ENCODE data around the gene ISLR2.

The ISLR2 gene

DNA sequence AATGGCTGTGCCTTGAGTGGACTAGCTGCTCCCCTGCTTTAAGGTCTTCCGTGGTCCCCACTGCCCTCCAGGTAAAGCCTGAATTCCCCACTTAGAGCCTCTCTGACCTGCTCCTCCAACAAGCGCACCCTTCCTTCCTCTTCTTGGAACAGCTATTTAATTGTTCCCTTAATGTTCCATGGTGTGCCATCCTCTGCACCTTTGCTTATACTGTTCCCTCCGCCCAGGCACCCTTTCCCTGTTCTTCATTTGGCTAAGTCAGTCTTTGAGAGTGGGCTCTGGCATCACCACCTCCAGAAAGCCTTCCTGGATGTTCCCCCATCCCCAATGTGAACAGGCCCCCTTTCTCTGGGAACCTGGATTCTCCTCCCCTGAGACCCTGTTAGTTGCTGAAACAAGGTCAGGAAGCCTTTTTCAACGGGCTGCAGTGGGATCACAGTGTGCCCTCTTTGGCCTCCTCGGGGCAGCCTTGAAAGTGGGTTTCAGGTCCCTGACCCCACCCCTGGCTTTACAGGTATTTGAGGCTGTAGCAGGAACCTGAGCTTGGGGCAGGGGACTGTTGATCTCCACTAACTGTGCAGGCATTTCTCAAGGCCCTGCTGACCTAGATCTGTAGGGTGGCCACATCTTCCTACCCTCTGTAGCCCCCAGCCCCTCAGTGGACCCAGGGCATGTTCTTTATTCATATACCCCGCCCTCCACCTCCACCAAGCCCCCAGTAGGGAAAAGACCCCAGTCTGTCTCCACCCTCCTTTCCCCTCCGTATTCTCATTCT is 48.1 kb downstream of the ISLR2 start:
- no peak for DNase-seq

DNA sequence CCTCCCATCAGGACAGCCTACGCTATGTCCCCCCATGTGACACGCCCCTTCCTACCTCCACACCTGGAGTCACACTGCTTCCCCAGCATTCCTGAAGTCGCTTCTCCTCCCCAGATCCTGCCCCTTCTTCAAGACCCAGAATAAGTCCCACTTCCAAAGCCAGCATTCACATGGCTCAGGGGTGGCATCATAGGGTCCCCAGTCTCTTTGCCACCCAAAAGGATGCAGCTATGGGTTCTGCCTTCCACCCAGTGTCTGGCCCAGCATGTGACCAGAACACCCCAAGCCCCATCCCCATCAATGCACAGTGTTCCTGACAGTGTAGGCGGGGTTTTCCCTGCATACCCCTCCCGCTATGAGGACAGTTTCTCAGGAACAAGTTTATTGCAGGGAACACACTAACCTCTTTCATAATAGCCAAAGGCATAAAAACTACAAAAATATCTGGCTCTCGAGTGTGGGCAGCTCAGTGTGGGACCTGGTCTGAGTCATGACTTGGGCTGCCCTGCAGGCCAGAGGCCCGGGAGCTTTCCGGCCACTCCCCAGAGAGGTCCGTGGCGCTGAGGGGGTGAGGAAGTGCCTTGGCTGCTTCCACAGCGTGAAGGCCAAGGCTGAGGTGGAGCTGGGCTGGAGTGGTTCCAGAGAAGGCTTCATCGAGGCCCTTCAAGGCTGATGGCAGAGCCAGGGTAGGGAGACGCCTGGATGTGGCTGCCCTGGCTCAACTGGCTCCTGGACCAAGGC is 48.9 kb downstream of the ISLR2 start:
- no peak for DNase-seq

DNA sequence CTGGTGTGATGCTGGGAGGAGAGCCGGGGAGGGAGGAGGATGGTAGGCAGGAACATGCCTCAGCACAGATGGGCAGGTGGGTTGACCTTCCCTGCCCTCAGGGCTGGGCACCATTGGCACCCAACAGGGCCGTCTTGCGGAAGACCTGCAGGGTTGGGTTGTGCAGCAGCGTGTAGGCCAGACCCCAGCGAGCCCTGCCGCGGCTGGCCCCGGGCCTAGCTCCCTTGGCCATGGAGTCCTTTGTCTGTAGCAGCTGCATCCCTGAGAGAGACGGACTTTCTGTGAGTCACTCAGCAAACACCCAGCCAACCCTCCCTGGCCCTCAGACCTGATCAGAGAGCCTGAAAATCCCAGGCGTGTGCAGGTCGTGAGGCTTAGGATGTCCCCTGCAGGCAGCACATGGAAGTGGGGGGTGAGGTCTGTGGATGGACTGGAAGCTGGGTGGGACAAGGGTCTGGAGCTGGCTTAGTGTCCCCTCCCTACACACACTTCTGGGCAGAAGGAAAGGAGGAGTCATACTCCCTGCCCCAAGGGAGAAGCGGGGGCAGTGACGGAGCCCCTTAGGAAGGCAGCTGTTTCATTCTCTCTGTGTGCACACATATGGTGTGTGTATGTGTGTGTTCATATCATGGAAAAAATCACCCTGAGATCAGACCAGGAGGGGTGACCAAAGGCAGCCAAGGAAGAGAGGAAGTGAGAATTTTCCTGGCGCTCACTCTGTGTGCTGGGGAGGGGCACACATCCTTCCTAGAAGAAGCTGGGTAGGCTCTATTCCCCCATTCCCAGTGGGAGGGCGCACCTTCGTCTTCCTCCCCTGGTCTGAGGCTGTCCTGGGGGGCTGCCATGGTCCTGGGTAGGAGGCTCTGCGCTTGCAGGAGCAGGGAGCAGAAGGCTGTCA is 49.8 kb downstream of the ISLR2 start:
- no peak for DNase-seq

DNA sequence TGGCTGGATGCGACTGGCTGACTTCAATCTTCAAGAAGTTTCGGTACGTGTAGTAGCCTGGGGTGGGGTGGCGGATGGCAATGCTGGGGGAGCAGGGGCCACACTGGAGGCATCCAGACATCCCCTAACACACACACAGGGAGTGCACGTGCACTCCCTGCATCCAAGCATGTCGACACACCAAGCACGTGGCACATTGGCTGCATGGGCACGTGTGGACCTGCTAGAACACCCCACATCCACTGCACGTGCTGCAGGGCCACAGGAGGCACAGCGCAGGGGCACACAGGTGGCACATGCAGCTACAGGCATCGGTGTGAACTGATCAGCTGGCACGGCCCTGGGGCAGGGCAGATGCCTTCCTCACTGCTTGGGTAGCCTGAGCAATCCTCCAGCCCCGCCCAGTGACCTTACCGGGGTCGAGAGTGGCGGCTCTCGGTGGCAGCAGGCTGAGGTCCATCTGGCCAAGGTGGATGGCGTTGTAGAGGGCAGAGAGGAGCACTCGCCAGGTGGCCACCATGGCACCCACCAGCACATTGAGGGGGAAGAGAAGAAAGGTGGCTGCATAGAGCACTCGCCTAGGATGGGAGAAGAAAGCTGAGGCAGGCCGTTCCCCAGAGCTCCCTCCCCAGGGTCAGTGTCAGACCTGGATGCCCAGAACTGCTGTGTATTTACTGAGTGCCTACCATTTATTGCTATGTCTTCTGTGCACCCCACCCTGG is 50.7 kb downstream of the ISLR2 start:
- DNase-seq, result no peak

DNA sequence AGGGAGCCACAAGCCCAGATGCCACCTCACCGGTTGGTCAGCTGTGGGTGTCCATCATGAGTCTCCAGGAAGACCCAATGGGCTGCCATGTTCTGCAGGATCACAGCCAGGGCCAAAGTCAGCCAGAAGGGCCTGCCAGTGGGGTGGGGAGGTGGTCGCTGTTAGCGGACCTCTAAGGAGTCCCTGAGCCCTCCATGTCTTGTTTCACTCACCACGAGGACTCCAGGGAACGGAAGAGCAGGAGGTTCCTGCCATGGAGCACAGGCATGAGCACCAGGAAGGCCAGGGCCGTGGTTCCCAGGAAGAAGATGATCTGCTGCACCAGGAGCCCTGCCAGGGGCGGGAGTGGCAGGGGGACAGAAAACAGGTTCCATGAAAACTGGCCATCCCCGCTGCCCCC is 51.7 kb downstream of the ISLR2 start:
- no peak for DNase-seq

DNA sequence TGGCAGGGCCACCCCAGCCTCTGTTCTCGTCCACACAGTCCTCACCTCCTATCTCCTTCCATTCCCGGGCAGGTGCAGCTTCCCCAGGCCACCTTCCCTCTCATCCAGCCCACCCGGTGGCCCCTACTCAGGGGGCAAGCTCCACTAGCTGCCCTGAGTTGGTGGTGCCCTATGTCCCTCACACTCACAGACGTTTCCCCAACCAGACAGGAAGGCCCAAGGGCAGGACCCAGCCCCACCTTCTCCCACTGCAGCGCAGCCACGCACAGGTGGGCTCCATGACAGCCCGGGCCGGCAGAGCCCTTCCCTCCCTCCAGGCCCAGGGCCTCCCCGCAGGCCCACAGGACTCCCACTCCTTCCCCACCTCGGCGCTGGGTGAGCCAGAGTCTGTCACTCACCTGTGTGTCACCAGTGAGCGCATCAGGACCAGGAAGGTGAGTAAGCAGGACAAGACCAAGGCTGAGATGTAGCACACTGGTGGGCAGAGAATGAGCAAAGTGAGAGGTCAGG is 54.3 kb downstream of the ISLR2 start:
- DNase-seq, result no peak

DNA sequence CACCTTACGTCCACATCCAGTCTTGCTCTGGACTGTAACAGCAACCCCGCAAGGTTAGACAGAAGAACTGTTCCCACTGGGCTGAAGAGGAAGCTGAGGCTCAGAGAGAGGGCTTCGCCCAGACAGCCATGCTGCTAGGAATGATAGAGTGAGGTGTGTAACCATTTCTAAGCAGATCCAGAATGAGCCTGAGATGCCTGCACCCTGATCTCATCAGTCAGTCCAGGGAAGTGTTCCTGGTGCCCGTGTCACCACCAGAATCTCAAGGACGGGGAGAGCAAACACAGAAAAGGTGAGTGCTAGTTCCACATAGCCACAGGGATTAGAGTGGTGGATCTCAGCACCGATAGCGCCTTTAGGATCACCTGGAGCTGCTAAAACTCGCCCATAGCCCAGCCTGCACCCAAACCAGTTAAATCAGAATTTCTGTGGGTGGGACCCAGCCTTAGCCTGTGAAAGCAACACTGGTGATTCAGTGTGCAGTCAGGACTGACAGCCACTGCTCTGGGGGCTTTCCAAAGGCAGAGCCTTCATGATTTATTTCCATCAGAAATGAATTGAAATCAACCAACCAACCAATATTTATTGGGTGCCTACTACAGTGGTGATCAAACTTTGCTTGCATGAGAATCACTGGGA is 55.4 kb downstream of the ISLR2 start:
- no peak for DNase-seq

Data from NCI-H748 treated with DMSO at 0.1 percent for 48 hours (cell line).